Endothelial cell of umbilical vein (primary cell): ENCODE data around the gene ATP8A2.

Experiments used
- CTCF ChIP-seq, 2 donors: IDR thresholded peaks; 1 replicate in 1 of 2; 2 replicates in 1 of 2; pipeline ENCODE4 v1.5.1; 2011; ENCODE audit warnings: low read length in 2 of 2, mild to moderate bottlenecking in 2 of 2, moderate library complexity in 2 of 2, control low read depth in 1 of 2, inconsistent platforms in 1 of 2, low read depth in 1 of 2; ENCODE audit not compliant: insufficient read depth in 1 of 2; ENCODE audit errors: extremely low read depth in 1 of 2
- EZH2 ChIP-seq: IDR thresholded peaks from 2 replicates; pipeline ENCODE4 v1.6.1; 2012; ENCODE audit warnings: borderline replicate concordance, low read depth, mild to moderate bottlenecking, moderate library complexity, low read length, inconsistent platforms; ENCODE audit not compliant: severe bottlenecking
- JUN ChIP-seq: IDR thresholded peaks from 2 replicates; pipeline ENCODE4 v1.6.1; 2011; ENCODE audit warnings: borderline replicate concordance, low read depth; ENCODE audit not compliant: insufficient read length, insufficient read depth
- POLR2A ChIP-seq: IDR thresholded peaks from 2 replicates; pipeline ENCODE4 v1.6.1; 2012; ENCODE audit warnings: low read depth, mild to moderate bottlenecking, control low read depth, low read length
- POLR2AphosphoS5 ChIP-seq: IDR thresholded peaks from 2 replicates; pipeline ENCODE4 v1.6.1; 2012; ENCODE audit warnings: low read depth, mild to moderate bottlenecking, control low read depth, low read length, moderate library complexity; ENCODE audit not compliant: insufficient read depth

- TF ChIP-seq CTCF (IDR thresholded peaks at IDR 0.05; ENCODE audit: extremely low read depth in 1 of 2, insufficient read depth in 1 of 2, low read depth in 1 of 2, low read length in 2 of 2) (no peak), JUN (no peak), POLR2A (no peak), EZH2 (no peak), POLR2AphosphoS5 (no peak)
Observed at GRCh38 chr13:25743421-25743820, 371.6 kb downstream of the ATP8A2 start.
